SK-N-MC (cell line): ENCODE results near the gene ZNF862.

Experiments
- DNase-seq: peaks from one replicate; pipeline ENCODE4 v3.0.0-alpha.2; 2011; ENCODE audit warnings: low read depth, low spot score
- H3K27ac ChIP-seq: fragments of 200-600 bp; sonication (generic); 2 replicates; pipeline ENCODE4 v1.5.1; 2016; ENCODE audit warnings: mixed run types
- H3K36me3 ChIP-seq: fragments of 200-600 bp; sonication (generic); 2 replicates; pipeline ENCODE4 v1.6.1; 2017; ENCODE audit warnings: antibody characterized with exemption, low read length, mixed read lengths; ENCODE audit not compliant: insufficient read depth
- H3K4me3 ChIP-seq: fragments of 200-600 bp; sonication (generic); 2 replicates; pipeline ENCODE4 v1.5.1; 2016
- H3K9ac ChIP-seq: fragments of 200-600 bp; sonication (generic); 2 replicates; pipeline ENCODE4 v1.8.0; 2017; ENCODE audit warnings: mixed run types, mixed read lengths; ENCODE audit not compliant: insufficient read length
- H3K9me3 ChIP-seq: fragments of 200-600 bp; sonication (generic); 2 replicates; pipeline ENCODE4 v1.6.1; 2017; ENCODE audit warnings: low read depth, mild to moderate bottlenecking, antibody characterized with exemption, low read length, moderate library complexity, mixed read lengths
- EZH2 ChIP-seq: fragments of 200-600 bp; sonication (generic); IDR thresholded peaks from one replicate; pipeline ENCODE4 v1.6.1; 2017; ENCODE audit warnings: antibody characterized with exemption
- FOXP2 ChIP-seq: optimal IDR thresholded peaks from 2 replicates; pipeline ENCODE3; 2011; ENCODE audit warnings: mild to moderate bottlenecking, moderate library complexity; ENCODE audit not compliant: insufficient read depth; ENCODE audit errors: extremely low read length, control extremely low read depth
- POLR2AphosphoS5 ChIP-seq: IDR thresholded peaks from 2 replicates; pipeline ENCODE4 v1.6.1; 2012; ENCODE audit warnings: mild to moderate bottlenecking, low read depth, low read length, borderline replicate concordance

The ZNF862 gene

GRCh38 chr7:149873970-149874643 is 35.9 kb downstream of the ZNF862 start:
- H3K27ac ChIP-seq, result no peak overlapping the region
- peak overlapping the region; percentile 96 for H3K4me3 ChIP-seq
- H3K9me3 ChIP-seq, result no peaks in the 10 kb centered on the region
- H3K9ac ChIP-seq, result peak overlapping the region; percentile 64
- peak; percentile 69; the same call in 1 of the 2 replicates for TF ChIP-seq POLR2AphosphoS5
- TF ChIP-seq EZH2, result no peak
- no peak for DNase-seq
- no peaks in the 10 kb centered on the region for H3K36me3 ChIP-seq

- Histone ChIP-seq H3K4me3 (peak overlapping the region; percentile 96), H3K36me3 (no peaks in the 10 kb centered on the region), H3K9ac (no peak overlapping the region), H3K9me3 (no peaks in the 10 kb centered on the region), H3K27ac (no peak overlapping the region)
- DNase-seq, result no peak
- TF ChIP-seq POLR2AphosphoS5 (no peak), FOXP2 (no peak), EZH2 (no peak)
These were observed 36.5 kb downstream of the ZNF862 start for GRCh38 chr7:149874644-149875028.

DNA sequence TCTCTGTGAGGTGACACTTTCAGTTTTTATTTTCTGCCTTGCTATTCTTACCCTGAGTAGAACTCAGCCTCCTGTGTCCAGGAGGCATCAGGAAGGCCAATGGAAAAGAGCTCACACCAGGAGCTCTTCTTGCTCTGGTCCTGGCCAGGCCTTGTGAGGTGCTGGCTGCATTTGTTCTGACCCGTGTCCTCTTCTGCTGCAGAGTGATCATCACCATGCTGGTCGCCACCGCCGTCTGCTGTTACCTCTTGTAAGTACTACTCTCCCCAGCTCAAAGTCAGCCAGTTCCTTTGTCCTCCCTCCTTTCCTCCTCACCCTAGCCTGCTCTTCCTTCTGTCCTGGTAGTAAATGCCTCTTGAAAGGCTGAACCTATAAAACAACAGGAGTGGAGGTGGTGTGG is 37.2 kb downstream of the ZNF862 start:
- Histone ChIP-seq H3K9ac (no peak overlapping the region), H3K9me3 (no peaks in the 10 kb centered on the region), H3K4me3 (no peak overlapping the region), H3K27ac (no peak overlapping the region), H3K36me3 (no peaks in the 10 kb centered on the region)
- TF ChIP-seq POLR2AphosphoS5 (no peak), FOXP2 (no peak), EZH2 (no peak)
- DNase-seq, result no peak

- TF ChIP-seq EZH2 (no peak), POLR2AphosphoS5 (no peak), FOXP2 (no peak)
- DNase-seq, result no peak
- Histone ChIP-seq H3K9ac (no peak overlapping the region), H3K27ac (no peak overlapping the region), H3K4me3 (no peak overlapping the region), H3K36me3 (no peaks in the 10 kb centered on the region), H3K9me3 (no peaks in the 10 kb centered on the region)
These were observed 39.8 kb downstream of the ZNF862 start for GRCh38 chr7:149877890-149878522.

GRCh38 chr7:149878523-149878921 is 40.3 kb downstream of the ZNF862 start:
- Histone ChIP-seq H3K4me3 (no peak overlapping the region), H3K36me3 (no peaks in the 10 kb centered on the region), H3K9ac (no peak overlapping the region), H3K9me3 (no peaks in the 10 kb centered on the region), H3K27ac (no peak overlapping the region)
- no peak for DNase-seq
- no peak for TF ChIP-seq POLR2AphosphoS5
- TF ChIP-seq EZH2, result no peak
- TF ChIP-seq FOXP2, result no peak

- H3K27ac ChIP-seq, result no peak overlapping the region
- H3K9me3 ChIP-seq, result no peaks in the 10 kb centered on the region
- DNase-seq, result no peak
- no peaks in the 10 kb centered on the region for H3K36me3 ChIP-seq
- TF ChIP-seq FOXP2 (no peak), POLR2AphosphoS5 (no peak), EZH2 (no peak)
- no peak overlapping the region for H3K9ac ChIP-seq
- no peak overlapping the region for H3K4me3 ChIP-seq
These were observed 41.1 kb downstream of the ZNF862 start for GRCh38 chr7:149879271-149879743.

GRCh38 chr7:149879766-149880637 is 41.8 kb downstream of the ZNF862 start:
- TF ChIP-seq POLR2AphosphoS5, result no peak
- TF ChIP-seq FOXP2, result no peak
- Histone ChIP-seq H3K36me3 (no peaks in the 10 kb centered on the region), H3K9me3 (no peaks in the 10 kb centered on the region), H3K4me3 (no peak overlapping the region), H3K27ac (no peak overlapping the region), H3K9ac (no peak overlapping the region)
- no peak for DNase-seq

GRCh38 chr7:149880638-149881311 is 42.6 kb downstream of the ZNF862 start:
- no peak overlapping the region for H3K27ac ChIP-seq
- no peaks in the 10 kb centered on the region for H3K9me3 ChIP-seq
- no peak overlapping the region for H3K4me3 ChIP-seq
- no peaks in the 10 kb centered on the region for H3K36me3 ChIP-seq
- H3K9ac ChIP-seq, result no peak overlapping the region
- TF ChIP-seq EZH2, result no peak
- TF ChIP-seq FOXP2, result no peak
- TF ChIP-seq POLR2AphosphoS5, result no peak
- no peak for DNase-seq
